ENCODE measurements around the gene RPL19. TPM values are rescaled to one million over a fixed set of nuclear protein-coding genes. Genes with fewer than 3 reads are reported as not detected.

Gene RPL19
- total and polyA plus RNA-seq, 2 donors (not counting 3 experiments of a cell fraction or from before 2014, with no cell fraction given): 1,802 to 1,958 TPM

- dilution Hi-C loops (cut with MboI; ENCODE audit: extremely low pct_ligation_motif_present, low sequenced_read_pairs): no loop called here
Observed at GRCh38 chr17:39217734-39218369, 17.8 kb downstream of the RPL19 start.

More at GRCh38 chr17:39217734-39218369, 17.8 kb downstream of the RPL19 start:
- intact Hi-C loops (cut with micrococcal nuclease): no loop called here
- Histone ChIP-seq H3K27ac (ENCODE audit: insufficient read depth, low read depth, low read length) (no peak overlapping the region), H3K4me1 (ENCODE audit: control insufficient read depth, extremely low read depth, insufficient read depth, low read length) (no peaks in the 10 kb centered on the region), H3K4me2 (ENCODE audit: insufficient read depth, low read length) (no peak overlapping the region), H3K27me3 (ENCODE audit: control insufficient read depth in 2 of 2, insufficient read depth in 2 of 2, low read length in 2 of 2) (peaks cover 15 to 19% of the 10 kb centered on the region in 2 experiments), H2AFZ (ENCODE audit: low read depth, low read length) (no peak overlapping the region), H3K9ac (replicated peaks; ENCODE audit: extremely low read depth, insufficient read depth, low read length) (no peak overlapping the region), H3K9me3 (replicated peaks; ENCODE audit: control insufficient read depth, insufficient read depth, low read length) (no peaks in the 10 kb centered on the region), H3K79me2 (ENCODE audit: control insufficient read depth, insufficient read depth, low read length) (no peaks in the 10 kb centered on the region), H3K36me3 (ENCODE audit: control insufficient read depth in 2 of 2, extremely low read depth in 1 of 2, insufficient read depth in 2 of 2, low read length in 2 of 2) (no peaks in the 10 kb centered on the region), H3K4me3 (replicated peaks in 1 of 3; ENCODE audit: insufficient read depth in 1 of 3, low read depth in 1 of 3, low read length in 3 of 3) (no peak overlapping the region), H3K9me1 (replicated peaks; ENCODE audit: control insufficient read depth, extremely low read depth, insufficient read depth, low read length) (no peaks in the 10 kb centered on the region), H4K20me1 (replicated peaks; ENCODE audit: control insufficient read depth, extremely low read depth, insufficient read depth, low read length) (no peaks in the 10 kb centered on the region)
- ChIA-PET CTCF (interaction anchor here (0.6 to 1.6 kb wide), 10 partner anchors 8 to 27 kb away, joined by 3 to 15 read pairs (median 4); partner anchors contain the start of genes RPL19 and STAC2), POLR2A (interaction anchor here (0.7 kb wide), 1 partner anchor 18 kb away, joined by 3 read pairs; the partner anchor contains the start of gene RPL19)
- no TSS peak for BruUV-seq (replicated peaks)
- TF ChIP-seq MYC (IDR thresholded peaks at IDR 0.05; ENCODE audit: low read depth, low read length) (no peak), FOS (IDR thresholded peaks at IDR 0.05; ENCODE audit: borderline replicate concordance, insufficient read depth, low read length) (no peak), CTCF (IDR thresholded peaks at IDR 0.05; ENCODE audit: extremely low read depth in 1 of 2, insufficient read depth in 1 of 2, low read depth in 1 of 2, low read length in 2 of 2) (no peak), GATA2 (IDR thresholded peaks at IDR 0.05; ENCODE audit: insufficient read depth, insufficient read length, low read depth, low read length) (no peak), POLR2A (IDR thresholded peaks at IDR 0.05; ENCODE audit: low read depth, low read length) (no peak), JUN (IDR thresholded peaks at IDR 0.05; ENCODE audit: borderline replicate concordance, insufficient read depth, insufficient read length, low read depth) (no peak), EZH2 (IDR thresholded peaks at IDR 0.05; ENCODE audit: borderline replicate concordance, low read depth, low read length, severe bottlenecking) (no peak), MAX (IDR thresholded peaks at IDR 0.05; ENCODE audit: insufficient read depth, insufficient read length) (no peak), POLR2AphosphoS5 (IDR thresholded peaks at IDR 0.05; ENCODE audit: insufficient read depth, low read depth, low read length) (no peak)
- no peak for DNase-seq (ENCODE audit: low read depth, low spot score)
- FAIRE-seq: no peak
